ENCODE data around the gene EGLN2.

- TF ChIP-seq POLR2A (IDR thresholded peaks at IDR 0.05; ENCODE audit: low read depth, low read length) (no peak), POLR2AphosphoS5 (IDR thresholded peaks at IDR 0.05; ENCODE audit: low read depth, low read length) (no peak), TAF1 (IDR thresholded peaks at IDR 0.05; ENCODE audit: low read depth, low read length) (no peak)
These were observed 2.0 kb downstream of the EGLN2 start for GRCh38 chr19:40800997-40801377.

Data from GM12891 (cell line).